ENCODE measurements around the gene RAPGEF6.

DNA sequence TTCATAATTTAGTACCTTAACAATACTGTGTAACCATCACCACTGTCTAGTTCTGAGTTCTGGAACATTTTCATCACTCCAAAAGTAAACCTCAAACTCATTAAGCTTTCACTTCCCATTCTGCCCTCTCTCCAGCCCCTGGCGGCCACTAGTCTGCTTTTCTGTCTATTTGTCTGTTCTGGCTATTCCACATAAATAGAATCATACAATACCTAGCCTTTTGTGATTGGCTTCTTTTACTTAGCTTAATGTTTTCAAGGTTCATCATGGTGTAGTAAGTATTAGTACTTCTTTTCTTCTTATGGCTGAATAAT is 138.7 kb downstream of the RAPGEF6 start:
- TF ChIP-seq, protein P1, sequence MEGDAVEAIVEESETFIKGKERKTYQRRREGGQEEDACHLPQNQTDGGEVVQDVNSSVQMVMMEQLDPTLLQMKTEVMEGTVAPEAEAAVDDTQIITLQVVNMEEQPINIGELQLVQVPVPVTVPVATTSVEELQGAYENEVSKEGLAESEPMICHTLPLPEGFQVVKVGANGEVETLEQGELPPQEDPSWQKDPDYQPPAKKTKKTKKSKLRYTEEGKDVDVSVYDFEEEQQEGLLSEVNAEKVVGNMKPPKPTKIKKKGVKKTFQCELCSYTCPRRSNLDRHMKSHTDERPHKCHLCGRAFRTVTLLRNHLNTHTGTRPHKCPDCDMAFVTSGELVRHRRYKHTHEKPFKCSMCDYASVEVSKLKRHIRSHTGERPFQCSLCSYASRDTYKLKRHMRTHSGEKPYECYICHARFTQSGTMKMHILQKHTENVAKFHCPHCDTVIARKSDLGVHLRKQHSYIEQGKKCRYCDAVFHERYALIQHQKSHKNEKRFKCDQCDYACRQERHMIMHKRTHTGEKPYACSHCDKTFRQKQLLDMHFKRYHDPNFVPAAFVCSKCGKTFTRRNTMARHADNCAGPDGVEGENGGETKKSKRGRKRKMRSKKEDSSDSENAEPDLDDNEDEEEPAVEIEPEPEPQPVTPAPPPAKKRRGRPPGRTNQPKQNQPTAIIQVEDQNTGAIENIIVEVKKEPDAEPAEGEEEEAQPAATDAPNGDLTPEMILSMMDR (IDR thresholded peaks at IDR 0.05): no peak
- TF ChIP-seq POLR2A (IDR thresholded peaks at IDR 0.05) (no peak), POLR2AphosphoS5 (IDR thresholded peaks at IDR 0.05) (no peak)
